Progenitor cell of endocrine pancreas (in vitro differentiated cells): ENCODE data around the gene MDP1. TPM values are rescaled to one million over a fixed set of nuclear protein-coding genes. Genes with fewer than 3 reads are reported as not detected.
"Not testable (repeated sequence)": the region's sequence is repeated elsewhere in the genome, so short reads cannot be mapped to it uniquely, and the experiment has no call there.

Source experiments
- DNase-seq: peaks from one replicate; pipeline ENCODE4 v3.0.0; 2021; ENCODE audit warnings: low spot score; ENCODE audit not compliant: unreplicated experiment
- H3K27ac Mint-ChIP-seq: 2 replicates; pipeline ENCODE4 v1.8.0; 2021; ENCODE audit warnings: mild to moderate bottlenecking, moderate library complexity, mixed read lengths
- H3K27me3 Mint-ChIP-seq: 2 replicates; pipeline ENCODE4 v1.8.0; 2021; ENCODE audit warnings: mixed read lengths
- H3K36me3 Mint-ChIP-seq: 2 replicates; pipeline ENCODE4 v1.8.0; 2022; ENCODE audit warnings: mixed read lengths; ENCODE audit not compliant: insufficient read depth
- H3K4me1 Mint-ChIP-seq: 2 replicates; pipeline ENCODE4 v1.8.0; 2021; ENCODE audit warnings: low read depth, mixed read lengths
- H3K4me3 Mint-ChIP-seq: 2 replicates; pipeline ENCODE4 v1.8.0; 2021; ENCODE audit warnings: low read depth, mild to moderate bottlenecking, moderate library complexity, mixed read lengths
- H3K9me3 Mint-ChIP-seq: 2 replicates; pipeline ENCODE4 v1.8.0; 2021; ENCODE audit warnings: low read depth, mixed read lengths
- CTCF ChIP-seq: fragments of 200-600 bp; sonication (generic); IDR thresholded peaks from one replicate; pipeline ENCODE4 v1.5.0; 2021; ENCODE audit warnings: antibody characterized with exemption, mild to moderate bottlenecking; ENCODE audit not compliant: unreplicated experiment
- total RNA-seq: library from RNA; stranded (reverse); gene quantifications from 2 replicates; pipeline ENCODE4 v1.2.1, GENCODE V29; 2021

The MDP1 gene
- total RNA-seq, 1 donor from 2014 or later, result 15.2 TPM

- Mint-ChIP-seq H3K4me1 (no peaks in the 10 kb centered on the region), H3K9me3 (peaks cover 10% of the 10 kb centered on the region), H3K27me3 (no peaks in the 10 kb centered on the region), H3K4me3 (no peak overlapping the region), H3K36me3 (peaks cover 45% of the 10 kb centered on the region), H3K27ac (no peak overlapping the region)
- TF ChIP-seq CTCF, result no peak
- DNase-seq, result no peak
These were observed 9.4 kb downstream of the MDP1 start for GRCh38 chr14:24206260-24207103.

DNA sequence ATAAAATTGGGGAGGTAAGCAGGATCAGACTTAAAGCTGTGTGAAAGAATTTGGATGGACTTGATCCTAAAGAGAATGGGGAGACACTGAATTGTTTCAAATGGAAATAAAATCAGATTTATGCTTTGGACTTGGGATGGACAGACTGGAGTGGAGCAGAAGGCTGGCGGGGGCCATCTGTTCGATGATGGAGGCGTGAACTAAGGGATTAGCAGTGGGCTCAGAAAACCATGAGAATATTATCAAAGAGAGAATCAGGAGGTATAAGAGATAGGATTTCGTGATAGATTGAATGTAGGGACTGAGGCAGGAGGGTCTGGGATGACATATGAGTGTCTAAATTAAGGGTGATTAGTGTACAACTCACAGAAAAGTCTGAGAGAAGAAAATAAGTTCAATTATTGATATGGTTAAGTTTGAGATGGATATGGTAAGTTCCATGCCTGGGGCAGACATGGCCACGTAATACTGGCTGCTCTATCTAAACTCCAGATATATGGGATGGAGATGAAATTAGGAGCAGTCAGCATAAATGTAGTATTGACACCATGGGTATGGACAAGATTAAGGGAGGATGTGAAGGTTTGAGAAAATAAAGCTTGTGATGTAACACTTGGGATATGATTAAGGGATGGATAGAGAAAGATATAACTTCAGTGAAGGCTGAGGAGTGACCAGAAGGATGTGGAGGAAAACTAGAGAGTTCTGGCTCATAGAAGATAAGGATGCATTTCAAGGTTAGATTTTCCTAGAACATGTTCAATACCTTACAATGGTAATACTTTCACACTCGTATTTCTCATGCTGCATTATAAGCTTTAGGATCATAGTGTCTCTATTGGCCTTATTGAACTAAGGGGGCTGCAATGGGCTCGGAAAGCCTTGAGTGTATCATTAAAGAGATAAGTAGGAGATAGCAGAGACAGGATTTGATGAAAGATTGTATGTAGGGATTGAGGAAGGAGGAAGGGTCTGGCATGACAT lies 11.4 kb downstream of the MDP1 start:
- Mint-ChIP-seq H3K36me3 (peaks cover 44% of the 10 kb centered on the region), H3K27me3 (no peaks in the 10 kb centered on the region), H3K9me3 (peaks cover 12% of the 10 kb centered on the region), H3K4me3 (no peak overlapping the region), H3K27ac (no peak overlapping the region), H3K4me1 (no peaks in the 10 kb centered on the region)
- no peak for TF ChIP-seq CTCF
- no peak for DNase-seq

GRCh38 chr14:24203249-24203886 lies 12.5 kb downstream of the MDP1 start:
- H3K27me3 Mint-ChIP-seq, H3K27ac Mint-ChIP-seq, H3K4me1 Mint-ChIP-seq, DNase-seq, H3K4me3 Mint-ChIP-seq: not testable (repeated sequence)
- Mint-ChIP-seq H3K9me3 (peaks cover 12% of the 10 kb centered on the region), H3K36me3 (peaks cover 48% of the 10 kb centered on the region)

- not testable (repeated sequence) for H3K27me3 Mint-ChIP-seq, DNase-seq, H3K27ac Mint-ChIP-seq, H3K4me3 Mint-ChIP-seq, H3K4me1 Mint-ChIP-seq
- peaks cover 46% of the 10 kb centered on the region for H3K36me3 Mint-ChIP-seq
- H3K9me3 Mint-ChIP-seq, result peaks cover 12% of the 10 kb centered on the region
These were observed 13.3 kb downstream of the MDP1 start for GRCh38 chr14:24202538-24202937.

- no peak for TF ChIP-seq CTCF
- no peak for DNase-seq
- Mint-ChIP-seq H3K4me1 (peaks cover 16% of the 10 kb centered on the region), H3K4me3 (no peak overlapping the region), H3K9me3 (peaks cover 12% of the 10 kb centered on the region), H3K27ac (no peak overlapping the region), H3K36me3 (peaks cover 31% of the 10 kb centered on the region), H3K27me3 (no peaks in the 10 kb centered on the region)
These were observed 16.9 kb downstream of the MDP1 start for GRCh38 chr14:24198814-24199524.
